ENCODE data around the gene SCN8A. TPM values are rescaled to one million over a fixed set of nuclear protein-coding genes. Genes with fewer than 3 reads are reported as not detected.
"Not testable (repeated sequence)": the region's sequence is repeated elsewhere in the genome, so short reads cannot be mapped to it uniquely, and the experiment has no call there.

SCN8A gene
- total RNA-seq, 2 donors from 2014 or later, result 7.6 to 10.4 TPM

- Histone ChIP-seq H3K4me3 (no peak overlapping the region), H3K9me3 (no peaks in the 10 kb centered on the region), H3K27ac (no peak overlapping the region), H3K4me1 (replicated peaks) (no peaks in the 10 kb centered on the region), H3K27me3 (replicated peaks; ENCODE audit: insufficient read depth) (no peaks in the 10 kb centered on the region), H3K36me3 (no peaks in the 10 kb centered on the region)
- TF ChIP-seq, protein P1, sequence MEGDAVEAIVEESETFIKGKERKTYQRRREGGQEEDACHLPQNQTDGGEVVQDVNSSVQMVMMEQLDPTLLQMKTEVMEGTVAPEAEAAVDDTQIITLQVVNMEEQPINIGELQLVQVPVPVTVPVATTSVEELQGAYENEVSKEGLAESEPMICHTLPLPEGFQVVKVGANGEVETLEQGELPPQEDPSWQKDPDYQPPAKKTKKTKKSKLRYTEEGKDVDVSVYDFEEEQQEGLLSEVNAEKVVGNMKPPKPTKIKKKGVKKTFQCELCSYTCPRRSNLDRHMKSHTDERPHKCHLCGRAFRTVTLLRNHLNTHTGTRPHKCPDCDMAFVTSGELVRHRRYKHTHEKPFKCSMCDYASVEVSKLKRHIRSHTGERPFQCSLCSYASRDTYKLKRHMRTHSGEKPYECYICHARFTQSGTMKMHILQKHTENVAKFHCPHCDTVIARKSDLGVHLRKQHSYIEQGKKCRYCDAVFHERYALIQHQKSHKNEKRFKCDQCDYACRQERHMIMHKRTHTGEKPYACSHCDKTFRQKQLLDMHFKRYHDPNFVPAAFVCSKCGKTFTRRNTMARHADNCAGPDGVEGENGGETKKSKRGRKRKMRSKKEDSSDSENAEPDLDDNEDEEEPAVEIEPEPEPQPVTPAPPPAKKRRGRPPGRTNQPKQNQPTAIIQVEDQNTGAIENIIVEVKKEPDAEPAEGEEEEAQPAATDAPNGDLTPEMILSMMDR (IDR thresholded peaks at IDR 0.05), result no peak
- TF ChIP-seq POLR2AphosphoS5 (IDR thresholded peaks at IDR 0.05), result no peak
- no peak for TF ChIP-seq POLR2A (IDR thresholded peaks at IDR 0.05)
- DNase-seq (ENCODE audit: low spot score), result no peak
- intact Hi-C loops (cut with DNase I), result no loop called here
- WGBS, result 81% methylated on average over 2 of the region's 2 CpGs
Observed at GRCh38 chr12:51593021-51593420, 2.0 kb downstream of the SCN8A start.

DNA sequence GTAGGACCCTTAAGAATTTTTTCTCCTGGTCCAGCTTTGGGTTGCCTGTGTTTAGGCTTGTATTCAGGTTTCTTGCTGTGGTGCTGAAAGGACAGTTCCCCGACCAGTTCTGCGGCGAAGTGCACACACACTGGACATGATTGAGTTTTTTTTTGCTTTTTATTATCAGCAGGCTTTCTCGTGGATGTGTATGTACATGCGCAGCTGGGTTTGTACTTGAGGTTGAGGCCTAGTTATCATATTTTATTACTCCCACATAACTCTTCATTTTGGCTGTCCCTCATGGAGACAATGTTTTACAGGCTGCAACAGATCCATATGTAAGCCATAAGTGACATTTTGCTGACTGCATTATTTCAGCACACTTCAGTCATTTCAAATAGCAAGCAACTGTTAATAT is 2.5 kb downstream of the SCN8A start:
- Histone ChIP-seq H3K27me3 (replicated peaks; ENCODE audit: insufficient read depth) (no peaks in the 10 kb centered on the region), H3K9me3 (no peaks in the 10 kb centered on the region), H3K36me3 (no peaks in the 10 kb centered on the region), H3K4me3 (no peak overlapping the region), H3K27ac (no peak overlapping the region), H3K4me1 (replicated peaks) (no peaks in the 10 kb centered on the region)
- WGBS, result 10% methylated on average over 5 of the region's 5 CpGs
- TF ChIP-seq POLR2A (IDR thresholded peaks at IDR 0.05), result no peak
- TF ChIP-seq POLR2AphosphoS5 (IDR thresholded peaks at IDR 0.05), result no peak
- TF ChIP-seq, protein P1 (IDR thresholded peaks at IDR 0.05), result no peak
- no peak for DNase-seq (ENCODE audit: low spot score)
- intact Hi-C loops (cut with DNase I), result no loop called here

- Histone ChIP-seq H3K4me3 (no peak overlapping the region), H3K27me3 (replicated peaks; ENCODE audit: insufficient read depth) (no peaks in the 10 kb centered on the region), H3K36me3 (no peaks in the 10 kb centered on the region), H3K9me3 (no peaks in the 10 kb centered on the region), H3K27ac (no peak overlapping the region), H3K4me1 (replicated peaks) (no peaks in the 10 kb centered on the region)
- 69% methylated on average over 4 of the region's 4 CpGs for WGBS
- no peak for TF ChIP-seq POLR2AphosphoS5 (IDR thresholded peaks at IDR 0.05)
- TF ChIP-seq, protein P1 (IDR thresholded peaks at IDR 0.05), result no peak
- no peak for TF ChIP-seq POLR2A (IDR thresholded peaks at IDR 0.05)
- intact Hi-C loops (cut with DNase I), result no loop called here
- DNase-seq (ENCODE audit: low spot score), result no peak
Observed at GRCh38 chr12:51598156-51598555, 7.1 kb downstream of the SCN8A start.

- H3K4me3 ChIP-seq, result no peak overlapping the region
- no peak for DNase-seq (ENCODE audit: low spot score)
- intact Hi-C loops (cut with DNase I), result no loop called here
- WGBS, result 44% methylated on average over 1 of the region's 1 CpG
- H3K27ac ChIP-seq, result no peak overlapping the region
- no peaks in the 10 kb centered on the region for H3K9me3 ChIP-seq
- H3K27me3 ChIP-seq (replicated peaks; ENCODE audit: insufficient read depth), result no peaks in the 10 kb centered on the region
- TF ChIP-seq POLR2A (IDR thresholded peaks at IDR 0.05), result no peak
- TF ChIP-seq POLR2AphosphoS5 (IDR thresholded peaks at IDR 0.05), result no peak
- TF ChIP-seq, protein P1 (IDR thresholded peaks at IDR 0.05), result no peak
- no peaks in the 10 kb centered on the region for H3K36me3 ChIP-seq
- no peaks in the 10 kb centered on the region for H3K4me1 ChIP-seq (replicated peaks)
Observed at GRCh38 chr12:51600721-51601120, 9.7 kb downstream of the SCN8A start.

- intact Hi-C loops (cut with DNase I), result no loop called here
- no peak for DNase-seq (ENCODE audit: low spot score)
- H3K27me3 ChIP-seq (replicated peaks; ENCODE audit: insufficient read depth), result no peaks in the 10 kb centered on the region
- no peaks in the 10 kb centered on the region for H3K9me3 ChIP-seq
- no peak overlapping the region for H3K27ac ChIP-seq
- no peak for TF ChIP-seq POLR2A (IDR thresholded peaks at IDR 0.05)
- no peak for TF ChIP-seq POLR2AphosphoS5 (IDR thresholded peaks at IDR 0.05)
- TF ChIP-seq, protein P1 (IDR thresholded peaks at IDR 0.05), result no peak
- H3K4me3 ChIP-seq, result no peak overlapping the region
- H3K36me3 ChIP-seq, result no peaks in the 10 kb centered on the region
- H3K4me1 ChIP-seq (replicated peaks), result no peaks in the 10 kb centered on the region
Observed at GRCh38 chr12:51601241-51601640, 10.2 kb downstream of the SCN8A start.

- intact Hi-C loops (cut with DNase I); H3K27ac ChIP-seq; H3K4me3 ChIP-seq; H3K4me1 ChIP-seq (replicated peaks); DNase-seq (ENCODE audit: low spot score); H3K36me3 ChIP-seq; H3K9me3 ChIP-seq; H3K27me3 ChIP-seq (replicated peaks; ENCODE audit: insufficient read depth): not testable (repeated sequence)
- 36% methylated on average over 1 of the region's 1 CpG for WGBS
Observed at GRCh38 chr12:51605896-51606295, 14.9 kb downstream of the SCN8A start.

- H3K27ac ChIP-seq; H3K27me3 ChIP-seq (replicated peaks; ENCODE audit: insufficient read depth); H3K36me3 ChIP-seq; DNase-seq (ENCODE audit: low spot score); H3K4me3 ChIP-seq; intact Hi-C loops (cut with DNase I); H3K9me3 ChIP-seq; H3K4me1 ChIP-seq (replicated peaks): not testable (repeated sequence)
- 95% methylated on average over 2 of the region's 2 CpGs for WGBS
Observed at GRCh38 chr12:51607197-51607596, 16.2 kb downstream of the SCN8A start.

Data from prostate gland (tissue), 2 donors.